Thyroid gland (tissue), 4 donors: Measurements from ENCODE around the gene CHST5. TPM values are rescaled to one million over a fixed set of nuclear protein-coding genes. Genes with fewer than 3 reads are reported as not detected.

ENCODE experiments used
- DNase-seq, 2 donors: peaks; one replicate each; pipeline ENCODE4 v3.0.0-alpha.2; 2019
- H3K27ac ChIP-seq, 3 donors: fragments of 200-600 bp; sonication (generic); 1 replicate in 2 of 3; 2 replicates in 1 of 3; pipeline ENCODE4 v1.5.1; 2016 to 2019; ENCODE audit warnings: mild to moderate bottlenecking in 1 of 3, moderate library complexity in 1 of 3
- H3K27me3 ChIP-seq: fragments of 200-600 bp; sonication (generic); one replicate; pipeline ENCODE4 v1.5.1; 2019
- H3K36me3 ChIP-seq, 2 donors: fragments of 200-600 bp; sonication (generic); one replicate each; pipeline ENCODE4 v1.5.1; 2016 to 2019
- H3K4me1 ChIP-seq, 2 donors: fragments of 200-600 bp; sonication (generic); one replicate each; pipeline ENCODE4 v1.5.1; 2017 to 2019
- H3K4me3 ChIP-seq, 3 donors: fragments of 200-600 bp; sonication (generic); replicated peaks in 1 of 3; 1 replicate in 2 of 3; 2 replicates in 1 of 3; pipeline ENCODE4 v1.5.1; 2016; ENCODE audit warnings: mild to moderate bottlenecking in 1 of 3
- H3K9me3 ChIP-seq: fragments of 200-600 bp; sonication (generic); one replicate; pipeline ENCODE4 v1.5.1; 2017
- POLR2A ChIP-seq, 2 donors: fragments of 450-650 bp; IDR thresholded peaks; one replicate each; pipeline ENCODE4 v1.6.1; 2017; ENCODE audit warnings: antibody characterized with exemption in 2 of 2, mild to moderate bottlenecking in 2 of 2, moderate library complexity in 1 of 2
- WGBS, 2 donors: methylation state at CpG; one replicate each; pipeline ENCODE4 v1.1.5; 2017; 5-methylcytosine and 5-hydroxymethylcytosine counted together
- intact Hi-C: fragments of 100-400 bp; cut with DNase I; formaldehyde crosslinking; loops from one replicate; pipeline ENCODE4 v1.15.1; 2023
- total RNA-seq, 4 donors: library from RNA; depleted of rRNA; stranded (reverse); fragments of >200 nt; gene quantifications; one replicate each; pipeline ENCODE4 v1.2.3, GENCODE V29; 2016
- TF ChIP-seq, protein P1 (sequence below), 6 experiments: fragments of 200-600 bp in 3 of 6; fragments of 450-650 bp in 3 of 6; sonication (generic) in 3 of 6; IDR thresholded peaks; one replicate each; pipeline ENCODE4 v1.5.1; 2016 to 2019; ENCODE audit warnings: antibody characterized with exemption in 6 of 6, mild to moderate bottlenecking in 2 of 6, inconsistent platforms in 1 of 6, moderate library complexity in 1 of 6

Gene CHST5
- total RNA-seq, 4 donors from 2014 or later: 0.50 TPM; not detected in 3

DNA sequence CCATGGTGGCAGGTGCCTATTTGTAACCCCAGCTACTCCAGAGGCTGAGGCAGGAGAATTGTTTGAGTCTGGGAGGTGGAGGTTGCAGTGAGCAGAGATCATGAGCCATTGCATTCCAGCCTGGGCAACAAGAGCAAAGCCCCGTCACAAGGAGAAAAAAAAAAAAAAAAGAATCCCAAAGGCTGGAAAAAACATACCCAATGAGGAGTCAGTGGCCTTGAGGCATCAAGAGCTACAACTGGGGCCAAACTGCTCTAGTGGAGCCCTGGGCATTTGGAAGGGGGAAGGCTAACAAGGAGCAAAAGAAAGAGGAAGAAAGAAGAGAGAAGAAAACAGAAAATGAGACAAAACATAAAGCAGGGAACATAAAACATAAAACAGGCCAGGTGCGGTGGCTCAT, 47.6 kb downstream of the CHST5 start:
- Histone ChIP-seq H3K9me3 (no peaks in the 10 kb centered on the region), H3K4me1 (peaks cover 0 to 2% of the 10 kb centered on the region in 2 donors), H3K4me3 (no peak overlapping the region), H3K27me3 (no peaks in the 10 kb centered on the region), H3K36me3 (no peaks in the 10 kb centered on the region), H3K27ac (no peak overlapping the region)
- TF ChIP-seq POLR2A (IDR thresholded peaks at IDR 0.05): no peak
- TF ChIP-seq, protein P1, sequence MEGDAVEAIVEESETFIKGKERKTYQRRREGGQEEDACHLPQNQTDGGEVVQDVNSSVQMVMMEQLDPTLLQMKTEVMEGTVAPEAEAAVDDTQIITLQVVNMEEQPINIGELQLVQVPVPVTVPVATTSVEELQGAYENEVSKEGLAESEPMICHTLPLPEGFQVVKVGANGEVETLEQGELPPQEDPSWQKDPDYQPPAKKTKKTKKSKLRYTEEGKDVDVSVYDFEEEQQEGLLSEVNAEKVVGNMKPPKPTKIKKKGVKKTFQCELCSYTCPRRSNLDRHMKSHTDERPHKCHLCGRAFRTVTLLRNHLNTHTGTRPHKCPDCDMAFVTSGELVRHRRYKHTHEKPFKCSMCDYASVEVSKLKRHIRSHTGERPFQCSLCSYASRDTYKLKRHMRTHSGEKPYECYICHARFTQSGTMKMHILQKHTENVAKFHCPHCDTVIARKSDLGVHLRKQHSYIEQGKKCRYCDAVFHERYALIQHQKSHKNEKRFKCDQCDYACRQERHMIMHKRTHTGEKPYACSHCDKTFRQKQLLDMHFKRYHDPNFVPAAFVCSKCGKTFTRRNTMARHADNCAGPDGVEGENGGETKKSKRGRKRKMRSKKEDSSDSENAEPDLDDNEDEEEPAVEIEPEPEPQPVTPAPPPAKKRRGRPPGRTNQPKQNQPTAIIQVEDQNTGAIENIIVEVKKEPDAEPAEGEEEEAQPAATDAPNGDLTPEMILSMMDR (IDR thresholded peaks at IDR 0.05): no peak
- 96 to 98% methylated on average over 2 of the region's 2 CpGs for whole genome bisulfite sequencing, 2 donors
- no peak for DNase-seq
- intact Hi-C loops: no loop called here

DNA sequence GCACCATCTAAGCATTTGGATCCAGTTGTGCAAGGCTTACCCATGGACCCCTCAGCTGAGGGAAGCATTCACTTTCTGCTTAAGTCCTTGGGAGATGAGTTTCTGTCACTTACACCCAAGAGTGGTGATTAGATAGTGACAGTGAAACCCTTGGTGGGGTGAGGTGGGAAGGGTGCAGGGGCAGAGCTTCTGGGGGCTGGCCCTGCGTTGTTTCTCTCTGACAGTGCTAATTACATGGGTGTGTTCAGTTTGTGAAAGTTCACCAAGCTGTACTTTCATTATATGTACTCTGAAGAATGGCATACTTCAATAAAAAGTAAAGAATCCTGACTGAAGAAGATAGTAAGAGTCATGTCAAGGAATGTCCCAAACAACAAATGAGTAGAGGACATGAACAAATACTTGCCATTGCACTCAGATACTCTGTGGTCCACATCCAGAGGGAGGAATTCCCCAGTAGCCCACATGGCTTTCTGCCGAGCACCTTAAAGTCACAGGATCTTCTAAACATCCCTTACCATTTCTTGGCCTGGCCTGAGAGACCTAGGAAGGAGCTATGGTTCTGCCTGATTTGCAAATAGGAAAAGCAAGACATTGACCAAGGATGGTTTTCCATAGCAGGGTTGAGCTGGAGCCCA, 49.1 kb downstream of the CHST5 start:
- H3K27ac ChIP-seq: no peak overlapping the region
- H3K27me3 ChIP-seq: no peaks in the 10 kb centered on the region
- TF ChIP-seq POLR2A (IDR thresholded peaks at IDR 0.05): no peak
- TF ChIP-seq, protein P1 (IDR thresholded peaks at IDR 0.05): no peak
- intact Hi-C loops: no loop called here
- 84 to 85% methylated on average over 2 of the region's 2 CpGs for WGBS, 2 donors
- DNase-seq: no peak
- no peaks in the 10 kb centered on the region for H3K9me3 ChIP-seq
- H3K36me3 ChIP-seq: no peaks in the 10 kb centered on the region
- H3K4me1 ChIP-seq: peaks cover 0 to 8% of the 10 kb centered on the region in 2 donors
- H3K4me3 ChIP-seq: no peak overlapping the region

DNA sequence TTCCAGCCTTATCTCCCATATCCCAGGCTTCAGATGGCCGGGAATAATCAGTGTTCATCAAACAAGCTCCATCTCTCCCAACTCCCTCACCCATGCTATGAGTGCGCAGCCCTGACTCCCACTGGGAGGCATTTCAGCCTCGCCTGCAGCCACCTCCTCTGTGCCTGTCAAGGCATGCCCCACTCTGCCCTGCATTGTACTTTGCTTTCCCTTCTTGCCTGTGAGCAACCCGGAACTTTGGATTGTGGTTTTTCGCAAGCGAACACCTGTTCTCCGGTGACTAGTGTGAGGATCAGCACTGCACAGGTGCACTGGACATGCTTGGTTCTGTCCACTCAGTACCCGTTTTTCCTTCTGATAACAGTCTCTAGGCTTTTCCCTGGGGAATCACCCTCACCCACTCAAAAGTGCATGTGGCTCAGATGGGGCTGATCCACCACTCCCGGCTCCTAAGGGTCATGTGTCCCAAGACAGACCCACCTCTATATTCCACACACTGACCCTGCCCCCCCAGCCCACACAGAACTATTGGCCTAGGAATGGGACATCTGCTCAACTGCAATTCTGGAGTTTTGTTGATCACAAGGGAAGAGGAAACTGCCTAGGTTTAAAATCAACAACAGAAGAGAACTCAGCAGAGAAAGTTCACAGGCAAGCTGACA, 49.8 kb downstream of the CHST5 start:
- Histone ChIP-seq H3K36me3 (no peaks in the 10 kb centered on the region), H3K27me3 (no peaks in the 10 kb centered on the region), H3K9me3 (no peaks in the 10 kb centered on the region), H3K4me3 (no peak overlapping the region), H3K27ac (no peak overlapping the region), H3K4me1 (peaks cover 0 to 8% of the 10 kb centered on the region in 2 donors)
- WGBS, 2 donors: 87 to 90% methylated on average over 9 of the region's 9 CpGs
- no peak for TF ChIP-seq POLR2A (IDR thresholded peaks at IDR 0.05)
- TF ChIP-seq, protein P1 (IDR thresholded peaks at IDR 0.05): no peak
- intact Hi-C loops: no loop called here
- no peak for DNase-seq

DNA sequence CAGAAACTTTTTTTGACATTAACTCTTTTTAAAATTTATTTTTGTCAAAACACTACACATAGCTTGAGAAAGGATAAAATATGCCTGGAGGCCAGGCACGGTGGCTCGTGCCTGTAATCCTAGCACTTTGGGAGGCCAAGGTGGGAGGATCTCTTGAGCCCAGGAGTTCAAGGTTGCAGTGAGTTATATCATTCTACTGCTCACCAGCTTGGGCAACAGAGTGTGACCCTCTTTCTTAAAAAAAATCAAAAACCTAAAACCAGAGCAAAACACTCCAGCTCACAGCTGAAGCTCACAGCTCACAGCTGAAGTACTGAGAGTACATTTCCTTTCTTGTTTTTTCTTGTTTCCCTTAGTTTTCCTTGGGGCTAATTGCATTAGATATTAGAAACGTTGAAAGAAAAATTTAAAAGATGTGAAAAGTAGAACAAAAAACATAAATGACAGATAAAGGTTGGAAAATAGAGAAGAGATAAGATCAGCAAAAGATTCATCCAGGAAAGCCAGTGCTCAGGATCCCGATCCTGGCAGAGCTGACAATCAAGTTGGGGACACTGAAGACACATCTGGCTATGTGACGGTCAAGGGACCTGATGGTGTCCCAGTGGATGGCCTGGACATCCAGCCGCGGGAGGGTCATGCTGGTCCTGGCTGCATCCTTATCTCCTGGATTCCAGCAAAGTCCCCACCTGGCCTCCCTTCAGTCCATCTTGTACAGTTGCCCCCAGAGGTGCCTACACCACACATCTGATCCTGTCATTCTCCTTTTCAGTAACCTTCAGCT, 50.5 kb downstream of the CHST5 start:
- intact Hi-C loops: no loop called here

More for the DNA sequence above, 50.5 kb downstream of the CHST5 start:
- no peak overlapping the region for H3K4me3 ChIP-seq
- H3K27me3 ChIP-seq: no peaks in the 10 kb centered on the region
- WGBS, 2 donors: 76 to 84% methylated on average over 7 of the region's 7 CpGs
- no peak overlapping the region for H3K27ac ChIP-seq
- H3K9me3 ChIP-seq: no peaks in the 10 kb centered on the region
- DNase-seq: no peak
- TF ChIP-seq POLR2A (IDR thresholded peaks at IDR 0.05): no peak
- TF ChIP-seq, protein P1 (IDR thresholded peaks at IDR 0.05): no peak
- H3K36me3 ChIP-seq: no peaks in the 10 kb centered on the region
- peaks cover 0 to 8% of the 10 kb centered on the region in 2 donors for H3K4me1 ChIP-seq
